Natural killer cell (primary cell): ENCODE results near the gene DAPP1. TPM values are rescaled to one million over a fixed set of nuclear protein-coding genes. Genes with fewer than 3 reads are reported as not detected.

Experiments used
- ATAC-seq, 3 donors: fragments of 150-1000 bp in 2 of 3; fragments of 200-7000 bp in 1 of 3; cut with Tn5 transposase; 1 replicate in 1 of 3; 2 replicates in 2 of 3; pipeline ENCODE4 v1.10.0; 2021; ENCODE audit warnings: mild to moderate bottlenecking in 2 of 3, moderate library complexity in 2 of 3
- DNase-seq, 2 donors: peaks; one replicate each; pipeline versions ENCODE4 v3.0.0 to v3.0.0-alpha.2; 2013 to 2021; ENCODE audit warnings: mixed read lengths in 1 of 2
- H3K27ac ChIP-seq: one replicate; pipeline ENCODE4 v1.5.1; 2013; ENCODE audit warnings: mild to moderate bottlenecking, low read length
- H3K27me3 ChIP-seq: one replicate; pipeline ENCODE4 v1.6.1; 2013; ENCODE audit warnings: low read length; ENCODE audit not compliant: control insufficient read depth, insufficient read depth
- H3K36me3 ChIP-seq: one replicate; pipeline ENCODE4 v1.6.1; 2013; ENCODE audit warnings: low read length; ENCODE audit not compliant: control insufficient read depth, insufficient read depth
- H3K4me1 ChIP-seq: one replicate; pipeline ENCODE4 v1.6.1; 2013; ENCODE audit warnings: low read length; ENCODE audit not compliant: control insufficient read depth, insufficient read depth
- H3K4me3 ChIP-seq: one replicate; pipeline ENCODE4 v1.5.1; 2013; ENCODE audit warnings: low read length
- H3K9me3 ChIP-seq: one replicate; pipeline ENCODE4 v1.6.1; 2013; ENCODE audit warnings: low read length; ENCODE audit not compliant: control insufficient read depth, insufficient read depth
- H3K27ac Mint-ChIP-seq, 2 donors: one replicate each; pipeline ENCODE4 v1.8.0; 2022; ENCODE audit warnings: mild to moderate bottlenecking in 2 of 2, mixed read lengths in 2 of 2, moderate library complexity in 1 of 2
- H3K27me3 Mint-ChIP-seq, 2 donors: one replicate each; pipeline ENCODE4 v1.8.0; 2022; ENCODE audit warnings: low read depth in 2 of 2, mixed read lengths in 2 of 2
- H3K36me3 Mint-ChIP-seq: one replicate; pipeline ENCODE4 v1.8.0; 2022; ENCODE audit warnings: mixed read lengths
- H3K4me1 Mint-ChIP-seq, 2 donors: one replicate each; pipeline ENCODE4 v1.8.0; 2022; ENCODE audit warnings: mixed read lengths in 2 of 2
- H3K4me3 Mint-ChIP-seq: one replicate; pipeline ENCODE4 v1.8.0; 2022; ENCODE audit warnings: mild to moderate bottlenecking, moderate library complexity, mixed read lengths
- H3K9me3 Mint-ChIP-seq, 2 donors: one replicate each; pipeline ENCODE4 v1.8.0; 2022; ENCODE audit warnings: mixed read lengths in 2 of 2
- CTCF ChIP-seq: fragments of 200-600 bp; IDR thresholded peaks from one replicate; pipeline ENCODE4 v1.8.0; 2022; ENCODE audit warnings: antibody characterized with exemption
- WGBS: methylation state at CpG from one replicate; pipeline ENCODE4 v1.1.7; 2013; ENCODE audit warnings: missing lambda C conversion rate; ENCODE audit not compliant: insufficient coverage; 5-methylcytosine and 5-hydroxymethylcytosine counted together
- intact Hi-C: fragments of 100-400 bp; cut with micrococcal nuclease; formaldehyde crosslinking; loops from one replicate; pipeline ENCODE4 v1.14.2; 2022
- total RNA-seq, 4 donors: library from RNA; stranded (reverse); fragments of 120-200 nt in 1 of 4; gene quantifications; one replicate each; pipeline versions ENCODE4 v1.2.3 to v1.2.4, GENCODE V29; 2013 to 2022

DAPP1 gene
- total RNA-seq, 3 donors from 2014 or later (not counting 1 experiment from before 2014, with no cell fraction given), result 5.9 to 7.3 (median 6.8) TPM

- Mint-ChIP-seq H3K36me3 (no peaks in the 10 kb centered on the region), H3K4me1 (peaks cover 23 to 34% of the 10 kb centered on the region in 2 donors), H3K27me3 (no peaks in the 10 kb centered on the region), H3K4me3 (no peak overlapping the region), H3K27ac (no peak overlapping the region), H3K9me3 (no peaks in the 10 kb centered on the region)
- intact Hi-C loops, result no loop called here
- no peak overlapping the region for H3K4me3 ChIP-seq
- no peaks in the 10 kb centered on the region for H3K9me3 ChIP-seq
- DNase-seq, result no peak
- no peaks in the 10 kb centered on the region for H3K27me3 ChIP-seq
- WGBS, result 88% methylated on average over 1 of the region's 1 CpG
- H3K4me1 ChIP-seq, result peaks cover 22% of the 10 kb centered on the region
- ATAC-seq, result no peak
- no peak overlapping the region for H3K27ac ChIP-seq
- TF ChIP-seq CTCF, result no peak
- H3K36me3 ChIP-seq, result no peaks in the 10 kb centered on the region
Measured at GRCh38 chr4:99818661-99819060, 2.0 kb downstream of the DAPP1 start.

GRCh38 chr4:99821918-99822503, 5.4 kb downstream of the DAPP1 start:
- Mint-ChIP-seq H3K27ac (no peak overlapping the region), H3K4me1 (peaks cover 5 to 18% of the 10 kb centered on the region in 2 donors), H3K9me3 (no peaks in the 10 kb centered on the region), H3K36me3 (no peaks in the 10 kb centered on the region), H3K4me3 (no peak overlapping the region), H3K27me3 (peaks cover 0 to 3% of the 10 kb centered on the region in 2 donors)
- DNase-seq (no peak), ATAC-seq (peak in 2 of 3 donors; percentile 33 to 73)
- no peak for TF ChIP-seq CTCF
- H3K9me3 ChIP-seq, result no peaks in the 10 kb centered on the region
- no peak overlapping the region for H3K4me3 ChIP-seq
- no peaks in the 10 kb centered on the region for H3K36me3 ChIP-seq
- H3K27me3 ChIP-seq, result no peaks in the 10 kb centered on the region
- WGBS, result 34% methylated on average over 3 of the region's 4 CpGs
- H3K4me1 ChIP-seq, result peaks cover 4% of the 10 kb centered on the region
- intact Hi-C loops, result no loop called here
- H3K27ac ChIP-seq, result no peak overlapping the region

GRCh38 chr4:99822734-99823133, 6.1 kb downstream of the DAPP1 start:
- H3K36me3 ChIP-seq, result no peaks in the 10 kb centered on the region
- Mint-ChIP-seq H3K36me3 (no peaks in the 10 kb centered on the region), H3K4me3 (no peak overlapping the region), H3K4me1 (peaks cover 0 to 12% of the 10 kb centered on the region in 2 donors), H3K27ac (no peak overlapping the region), H3K9me3 (no peaks in the 10 kb centered on the region), H3K27me3 (peaks cover 0 to 3% of the 10 kb centered on the region in 2 donors)
- TF ChIP-seq CTCF, result no peak
- intact Hi-C loops, result no loop called here
- no peak overlapping the region for H3K27ac ChIP-seq
- peaks cover 4% of the 10 kb centered on the region for H3K4me1 ChIP-seq
- H3K27me3 ChIP-seq, result no peaks in the 10 kb centered on the region
- DNase-seq, result no peak
- ATAC-seq, result no peak
- WGBS, result 91% methylated on average over 3 of the region's 3 CpGs
- no peaks in the 10 kb centered on the region for H3K9me3 ChIP-seq
- H3K4me3 ChIP-seq, result no peak overlapping the region

- Mint-ChIP-seq H3K9me3 (no peaks in the 10 kb centered on the region), H3K4me1 (peaks cover 0 to 5% of the 10 kb centered on the region in 2 donors), H3K36me3 (no peaks in the 10 kb centered on the region), H3K27me3 (peaks cover 0 to 3% of the 10 kb centered on the region in 2 donors), H3K4me3 (no peak overlapping the region), H3K27ac (no peak overlapping the region)
- no peak overlapping the region for H3K4me3 ChIP-seq
- DNase-seq (no peak), ATAC-seq (no peak)
- intact Hi-C loops, result no loop called here
- no CpG with 5 or more reads among the region's 3 CpGs for WGBS
- H3K36me3 ChIP-seq, result no peaks in the 10 kb centered on the region
- peaks cover 4% of the 10 kb centered on the region for H3K4me1 ChIP-seq
- TF ChIP-seq CTCF, result no peak
- H3K9me3 ChIP-seq, result no peaks in the 10 kb centered on the region
- no peak overlapping the region for H3K27ac ChIP-seq
- H3K27me3 ChIP-seq, result no peaks in the 10 kb centered on the region
Measured at GRCh38 chr4:99824070-99824599, 7.5 kb downstream of the DAPP1 start.
